ENCODE data around the gene KCTD7.

DNA sequence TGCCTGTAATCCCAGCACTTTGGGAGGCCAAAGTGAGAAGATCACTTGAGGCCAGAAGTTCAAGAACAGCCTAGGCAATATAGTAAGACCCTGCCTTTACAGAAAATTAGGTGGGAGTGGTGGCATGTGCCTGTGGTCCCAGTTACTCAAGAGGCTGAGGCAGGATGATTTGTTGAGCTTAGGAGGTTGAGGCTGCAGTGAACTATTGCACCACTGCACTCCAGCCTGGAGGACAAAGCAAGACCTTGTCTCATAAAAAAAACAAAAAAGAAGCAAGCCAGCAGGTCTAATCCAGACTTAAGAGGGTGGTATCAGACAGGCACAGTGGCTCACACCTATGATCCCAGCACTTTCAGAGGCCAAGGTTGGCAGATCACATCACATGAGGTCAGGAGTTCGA, 24.5 kb upstream of the KCTD7 start:
- TF ChIP-seq CTCF (IDR thresholded peaks at IDR 0.05; ENCODE audit: insufficient read depth, low read depth, low read length), result no peak
- TF ChIP-seq EZH2 (IDR thresholded peaks at IDR 0.05; ENCODE audit: insufficient read depth, low read length), result no peak
